ENCODE data around the gene TIGAR. TPM values are rescaled to one million over a fixed set of nuclear protein-coding genes. Genes with fewer than 3 reads are reported as not detected.

TIGAR gene
- total and polyA plus RNA-seq, 3 experiments from 2014 or later = 4.2 to 29.6 (median 22.8) TPM

DNA sequence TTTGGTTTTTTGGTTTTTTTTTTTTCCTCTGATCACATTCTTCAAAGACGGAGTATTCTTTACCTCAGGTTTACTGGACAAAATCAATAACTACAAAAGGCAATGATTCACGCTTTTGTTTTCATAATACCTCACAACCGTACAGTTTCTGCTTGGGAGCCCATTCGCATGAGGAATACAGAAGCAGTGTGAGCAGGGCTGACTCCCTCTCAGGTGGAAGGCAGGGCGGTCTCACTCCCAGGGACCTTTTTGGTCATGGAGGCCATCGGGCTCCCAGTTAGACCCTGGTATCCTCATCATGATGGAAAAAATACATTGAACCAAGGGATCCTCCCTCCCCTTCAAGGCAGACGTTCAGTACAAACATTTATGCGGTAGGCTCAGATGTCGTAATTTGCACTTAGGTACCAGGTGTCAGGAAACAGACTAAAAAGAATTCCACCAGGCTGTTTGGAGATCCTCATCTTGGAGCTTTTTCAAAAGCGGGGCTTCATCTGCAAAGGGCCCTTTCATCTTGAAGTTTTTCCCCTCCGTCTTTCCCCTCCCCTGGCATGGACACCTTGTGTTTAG lies 19.0 kb upstream of the TIGAR start:
- Mint-ChIP-seq H3K27ac (peak overlapping the region in 1 of 8 donors; percentile 37), H3K27me3 (no peaks in the 10 kb centered on the region), H3K36me3 (peaks cover 0 to 98% (median 28%) of the 10 kb centered on the region in 3 donors), H3K9me3 (no peaks in the 10 kb centered on the region), H3K4me3 (no peak overlapping the region), H3K4me1 (peaks cover 0 to 31% (median 19%) of the 10 kb centered on the region in 3 donors)
- POLR2A ChIA-PET = no interaction called here
- DNase-seq = no peak
- no peaks in the 10 kb centered on the region for H3K9me3 ChIP-seq (ENCODE audit: low read length)
- no peak overlapping the region for H3K27ac ChIP-seq (ENCODE audit: low read depth, low read length)
- H3K4me1 ChIP-seq (ENCODE audit: insufficient read depth, low read length) = no peaks in the 10 kb centered on the region
- H3K27me3 ChIP-seq (ENCODE audit: insufficient read depth, low read length, poor library complexity, severe bottlenecking) = no peaks in the 10 kb centered on the region
- H3K4me3 ChIP-seq (ENCODE audit: low read length) = no peak overlapping the region
- CTCF ChIA-PET = no interaction called here
- H3K36me3 ChIP-seq (ENCODE audit: insufficient read depth, low read length) = peaks cover 64% of the 10 kb centered on the region

- DNase-seq = no peak
- H3K36me3 Mint-ChIP-seq = peaks cover 0 to 97% (median 31%) of the 10 kb centered on the region in 3 donors
- peaks cover 62% of the 10 kb centered on the region for H3K36me3 ChIP-seq (ENCODE audit: insufficient read depth, low read length)
- no peak overlapping the region for H3K4me3 Mint-ChIP-seq
- H3K4me1 Mint-ChIP-seq = peaks cover 0 to 30% (median 14%) of the 10 kb centered on the region in 3 donors
- no peaks in the 10 kb centered on the region for H3K27me3 ChIP-seq (ENCODE audit: insufficient read depth, low read length, poor library complexity, severe bottlenecking)
- no peaks in the 10 kb centered on the region for H3K27me3 Mint-ChIP-seq
- H3K27ac Mint-ChIP-seq = peak overlapping the region in 6 of 8 donors; percentile 19 to 94 (median 56)
- H3K9me3 ChIP-seq (ENCODE audit: low read length) = no peaks in the 10 kb centered on the region
- no peaks in the 10 kb centered on the region for H3K9me3 Mint-ChIP-seq
- ChIA-PET POLR2A (no interaction called here), CTCF (no interaction called here)
- no peaks in the 10 kb centered on the region for H3K4me1 ChIP-seq (ENCODE audit: insufficient read depth, low read length)
- H3K4me3 ChIP-seq (ENCODE audit: low read length) = no peak overlapping the region
- H3K27ac ChIP-seq (ENCODE audit: low read depth, low read length) = no peak overlapping the region
Measured at GRCh38 chr12:4302881-4303280, 18.1 kb upstream of the TIGAR start.

DNA sequence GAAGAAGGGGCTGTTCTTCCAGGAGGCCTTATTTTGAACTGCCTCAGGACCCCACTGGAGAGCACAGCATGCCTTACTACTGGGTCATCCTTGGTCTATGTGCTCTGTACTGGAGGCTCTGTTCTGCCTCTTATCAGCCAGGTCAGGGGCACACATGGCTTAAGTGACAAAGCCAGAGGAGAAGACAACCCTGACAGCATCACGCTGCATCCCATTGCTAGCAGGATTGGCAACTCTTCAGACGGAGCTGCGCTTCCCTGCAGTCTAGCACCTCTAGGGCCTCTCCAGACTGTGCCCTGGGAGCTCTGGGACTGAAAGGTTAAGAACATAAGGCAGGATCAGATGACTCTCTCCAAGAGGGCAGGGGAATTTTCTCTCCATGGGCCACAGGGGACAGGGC lies 17.3 kb upstream of the TIGAR start:
- Histone ChIP-seq H3K4me3 (ENCODE audit: low read length) (no peak overlapping the region), H3K36me3 (ENCODE audit: insufficient read depth, low read length) (peaks cover 53% of the 10 kb centered on the region), H3K4me1 (ENCODE audit: insufficient read depth, low read length) (no peaks in the 10 kb centered on the region), H3K9me3 (ENCODE audit: low read length) (no peaks in the 10 kb centered on the region), H3K27ac (ENCODE audit: low read depth, low read length) (no peak overlapping the region), H3K27me3 (ENCODE audit: insufficient read depth, low read length, poor library complexity, severe bottlenecking) (no peaks in the 10 kb centered on the region)
- H3K36me3 Mint-ChIP-seq = peaks cover 0 to 97% (median 30%) of the 10 kb centered on the region in 3 donors
- H3K27me3 Mint-ChIP-seq = no peaks in the 10 kb centered on the region
- H3K27ac Mint-ChIP-seq = peak overlapping the region in 5 of 8 donors; percentile 17 to 60 (median 32)
- ChIA-PET POLR2A (no interaction called here), CTCF (no interaction called here)
- no peak overlapping the region for H3K4me3 Mint-ChIP-seq
- peaks cover 0 to 23% (median 6%) of the 10 kb centered on the region in 3 donors for H3K4me1 Mint-ChIP-seq
- H3K9me3 Mint-ChIP-seq = no peaks in the 10 kb centered on the region
- no peak for DNase-seq

DNA sequence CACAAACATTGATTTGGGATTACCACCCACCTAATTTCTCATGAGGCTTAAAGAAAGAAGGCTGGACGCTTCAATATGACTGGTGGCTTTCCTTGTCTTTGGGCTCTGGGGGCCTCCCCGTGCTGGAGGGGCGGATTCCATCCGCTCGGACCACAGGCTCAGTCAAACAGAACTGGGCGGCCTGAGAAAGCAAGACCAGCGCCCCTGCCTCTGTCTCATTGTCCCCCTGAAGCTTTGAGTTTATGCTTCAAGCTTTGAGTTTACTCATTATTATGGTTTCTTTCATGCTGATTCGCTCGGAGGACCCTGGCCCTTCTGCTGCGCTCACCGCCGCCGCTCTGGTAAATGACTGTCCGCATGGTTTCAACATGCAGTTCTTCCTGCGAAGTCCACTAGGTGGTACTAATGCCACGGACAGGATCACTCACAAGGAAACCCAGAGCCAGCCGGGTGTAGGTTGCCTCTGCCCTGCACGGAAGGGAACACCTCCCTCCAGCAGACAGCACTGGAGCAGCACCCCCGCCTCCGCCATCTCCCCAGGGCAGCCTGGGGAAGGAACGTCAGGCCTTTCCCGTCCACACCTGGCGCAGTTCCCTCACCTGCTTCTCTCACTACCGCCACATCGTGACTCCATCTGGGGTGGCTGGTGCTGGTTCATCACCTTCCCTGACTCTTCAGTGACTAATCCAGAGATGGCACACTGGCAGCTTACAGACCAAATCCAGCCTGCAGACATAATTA lies 13.2 kb upstream of the TIGAR start:
- no peaks in the 10 kb centered on the region for H3K9me3 Mint-ChIP-seq
- peaks cover 0 to 8% (median 0%) of the 10 kb centered on the region in 3 donors for H3K4me1 Mint-ChIP-seq
- DNase-seq = no peak
- peaks cover 0 to 83% (median 15%) of the 10 kb centered on the region in 3 donors for H3K36me3 Mint-ChIP-seq
- Histone ChIP-seq H3K27me3 (ENCODE audit: insufficient read depth, low read length, poor library complexity, severe bottlenecking) (no peaks in the 10 kb centered on the region), H3K4me1 (ENCODE audit: insufficient read depth, low read length) (no peaks in the 10 kb centered on the region), H3K9me3 (ENCODE audit: low read length) (no peaks in the 10 kb centered on the region), H3K4me3 (ENCODE audit: low read length) (no peak overlapping the region), H3K36me3 (ENCODE audit: insufficient read depth, low read length) (peaks cover 21% of the 10 kb centered on the region), H3K27ac (ENCODE audit: low read depth, low read length) (no peak overlapping the region)
- H3K27me3 Mint-ChIP-seq = no peaks in the 10 kb centered on the region
- peak overlapping the region in 1 of 8 donors; percentile 48 for H3K27ac Mint-ChIP-seq
- ChIA-PET CTCF (no interaction called here), POLR2A (no interaction called here)
- H3K4me3 Mint-ChIP-seq = no peak overlapping the region

GRCh38 chr12:4308334-4308950 lies 12.6 kb upstream of the TIGAR start:
- Mint-ChIP-seq H3K9me3 (no peaks in the 10 kb centered on the region), H3K4me3 (no peak overlapping the region), H3K27ac (peak overlapping the region in 4 of 8 donors; percentile 2 to 48 (median 22)), H3K27me3 (no peaks in the 10 kb centered on the region), H3K4me1 (peaks cover 0 to 8% (median 0%) of the 10 kb centered on the region in 3 donors), H3K36me3 (peaks cover 0 to 77% (median 14%) of the 10 kb centered on the region in 3 donors)
- no peaks in the 10 kb centered on the region for H3K9me3 ChIP-seq (ENCODE audit: low read length)
- no peaks in the 10 kb centered on the region for H3K4me1 ChIP-seq (ENCODE audit: insufficient read depth, low read length)
- DNase-seq = no peak
- H3K27ac ChIP-seq (ENCODE audit: low read depth, low read length) = no peak overlapping the region
- peaks cover 19% of the 10 kb centered on the region for H3K36me3 ChIP-seq (ENCODE audit: insufficient read depth, low read length)
- H3K4me3 ChIP-seq (ENCODE audit: low read length) = no peak overlapping the region
- ChIA-PET POLR2A (no interaction called here), CTCF (no interaction called here)
- H3K27me3 ChIP-seq (ENCODE audit: insufficient read depth, low read length, poor library complexity, severe bottlenecking) = no peaks in the 10 kb centered on the region

- H3K27ac ChIP-seq (ENCODE audit: low read depth, low read length) = no peak overlapping the region
- no peak for DNase-seq
- Mint-ChIP-seq H3K9me3 (no peaks in the 10 kb centered on the region), H3K4me1 (peaks cover 0 to 4% (median 0%) of the 10 kb centered on the region in 3 donors), H3K4me3 (no peak overlapping the region), H3K36me3 (peaks cover 0 to 44% (median 12%) of the 10 kb centered on the region in 3 donors), H3K27ac (peak overlapping the region in 2 of 8 donors; percentile 23 to 41), H3K27me3 (no peaks in the 10 kb centered on the region)
- no peaks in the 10 kb centered on the region for H3K4me1 ChIP-seq (ENCODE audit: insufficient read depth, low read length)
- H3K27me3 ChIP-seq (ENCODE audit: insufficient read depth, low read length, poor library complexity, severe bottlenecking) = no peaks in the 10 kb centered on the region
- H3K9me3 ChIP-seq (ENCODE audit: low read length) = no peaks in the 10 kb centered on the region
- no peaks in the 10 kb centered on the region for H3K36me3 ChIP-seq (ENCODE audit: insufficient read depth, low read length)
- POLR2A ChIA-PET = no interaction called here
- H3K4me3 ChIP-seq (ENCODE audit: low read length) = no peak overlapping the region
- CTCF ChIA-PET = no interaction called here
Measured at GRCh38 chr12:4311776-4312175, 9.2 kb upstream of the TIGAR start.

- DNase-seq = no peak
- POLR2A ChIA-PET = no interaction called here
- Histone ChIP-seq H3K27ac (ENCODE audit: low read depth, low read length) (no peak overlapping the region), H3K4me3 (ENCODE audit: low read length) (no peak overlapping the region), H3K27me3 (ENCODE audit: insufficient read depth, low read length, poor library complexity, severe bottlenecking) (no peaks in the 10 kb centered on the region), H3K4me1 (ENCODE audit: insufficient read depth, low read length) (no peaks in the 10 kb centered on the region), H3K36me3 (ENCODE audit: insufficient read depth, low read length) (no peaks in the 10 kb centered on the region), H3K9me3 (ENCODE audit: low read length) (no peaks in the 10 kb centered on the region)
- Mint-ChIP-seq H3K9me3 (no peaks in the 10 kb centered on the region), H3K4me3 (no peak overlapping the region), H3K27ac (peak overlapping the region in 1 of 8 donors; percentile 23), H3K4me1 (peaks cover 0 to 4% (median 0%) of the 10 kb centered on the region in 3 donors), H3K27me3 (no peaks in the 10 kb centered on the region), H3K36me3 (peaks cover 0 to 39% (median 8%) of the 10 kb centered on the region in 3 donors)
- CTCF ChIA-PET = no interaction called here
Measured at GRCh38 chr12:4312251-4312650, 8.8 kb upstream of the TIGAR start.

- Histone ChIP-seq H3K4me3 (ENCODE audit: low read length) (peak overlapping the region; percentile 98), H3K36me3 (ENCODE audit: insufficient read depth, low read length) (no peaks in the 10 kb centered on the region), H3K27ac (ENCODE audit: low read depth, low read length) (peak overlapping the region; percentile 72), H3K9me3 (ENCODE audit: low read length) (no peaks in the 10 kb centered on the region), H3K4me1 (ENCODE audit: insufficient read depth, low read length) (peaks cover 20% of the 10 kb centered on the region), H3K27me3 (ENCODE audit: insufficient read depth, low read length, poor library complexity, severe bottlenecking) (no peaks in the 10 kb centered on the region)
- peaks cover 0 to 2% of the 10 kb centered on the region in 2 donors for H3K27me3 Mint-ChIP-seq
- peak overlapping the region; percentile 84 to 100 (median 96) for H3K27ac Mint-ChIP-seq
- peaks cover 0 to 12% (median 2%) of the 10 kb centered on the region in 3 donors for H3K36me3 Mint-ChIP-seq
- peaks cover 30 to 46% (median 44%) of the 10 kb centered on the region in 3 donors for H3K4me1 Mint-ChIP-seq
- H3K4me3 Mint-ChIP-seq = peak overlapping the region; percentile 92 to 98 (median 94)
- ChIA-PET POLR2A (no interaction called here), CTCF (no interaction called here)
- no peaks in the 10 kb centered on the region for H3K9me3 Mint-ChIP-seq
- no peak for DNase-seq
Measured at GRCh38 chr12:4320497-4320852, 538 bp upstream of the TIGAR start.

Data from CD8-positive, alpha-beta memory T cell (primary cell).